GM19395 (cell line): ENCODE measurements around the gene ANKS1B.
"Not testable (repeated sequence)": the region's sequence is repeated elsewhere in the genome, so short reads cannot be mapped to it uniquely, and the experiment has no call there.

Source experiments
- ATAC-seq: cut with Tn5 transposase; IDR thresholded peaks from one replicate; pipeline ENCODE4 v1.9.1; 2021; ENCODE audit warnings: mild to moderate bottlenecking, moderate library complexity; ENCODE audit not compliant: unreplicated experiment

Gene ANKS1B

DNA sequence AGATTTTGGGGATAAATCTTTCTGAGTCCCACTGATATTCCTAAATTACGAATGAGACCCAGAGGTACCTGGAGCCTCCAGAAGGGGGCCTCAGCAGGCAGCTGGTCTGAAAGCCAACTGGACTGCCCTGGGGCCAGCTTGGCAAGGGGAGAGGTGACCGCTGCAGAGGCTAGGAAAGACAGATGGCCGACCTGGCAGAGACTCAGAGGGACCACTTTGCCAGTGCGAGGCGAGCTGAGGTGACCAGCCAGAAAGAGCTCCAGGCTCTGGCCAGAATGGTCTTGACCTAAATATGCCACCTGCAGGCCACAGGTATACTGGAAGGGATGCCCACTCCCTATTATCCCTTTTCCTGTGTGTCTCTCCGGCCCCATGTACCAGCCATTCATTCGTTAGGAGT is 594.0 kb downstream of the ANKS1B start:
- ATAC-seq, result no peak

DNA sequence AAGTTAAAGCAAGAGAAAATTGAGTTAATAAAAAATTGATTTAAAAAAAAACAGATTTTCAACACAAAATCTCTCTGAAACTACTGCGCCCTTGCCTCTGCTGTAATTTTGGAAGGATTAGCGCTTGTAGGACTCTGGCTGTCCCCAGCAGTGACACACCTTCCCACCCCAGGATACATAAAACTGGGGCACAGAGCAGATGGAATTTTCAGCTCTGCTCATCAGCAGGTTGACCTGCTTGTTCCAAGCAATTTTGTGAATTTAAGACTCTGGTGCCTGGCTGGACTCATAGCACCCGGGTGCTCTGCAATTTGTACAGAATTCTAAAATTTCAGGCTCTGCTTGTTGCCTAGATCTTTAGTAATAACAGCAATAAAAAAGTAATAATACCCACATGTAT is 595.0 kb downstream of the ANKS1B start:
- ATAC-seq, result no peak

DNA sequence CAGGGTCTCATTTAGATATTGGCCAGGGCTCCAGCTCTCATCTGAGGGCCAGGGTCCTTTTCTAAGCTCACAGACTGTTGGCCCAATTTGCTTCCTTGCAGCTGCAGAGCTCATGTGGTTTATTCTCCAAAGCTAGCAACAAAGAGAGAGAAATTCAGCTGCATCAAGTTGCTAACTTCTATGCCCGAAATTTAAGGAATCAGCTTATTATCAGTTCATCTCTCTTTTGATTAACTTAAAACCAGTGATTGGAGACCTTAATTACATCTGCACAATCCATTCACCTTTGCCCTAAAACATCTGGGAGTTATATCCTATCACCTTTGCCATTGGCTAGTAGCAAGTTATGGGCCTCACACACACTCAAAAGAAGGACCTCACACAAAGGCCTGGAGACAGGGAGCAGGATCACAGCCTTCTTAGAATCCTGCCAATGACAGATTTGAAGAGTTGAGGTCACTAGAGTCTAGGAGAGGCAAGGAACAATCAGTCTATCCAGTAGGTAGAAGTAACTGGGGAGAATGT is 596.0 kb downstream of the ANKS1B start:
- no peak for ATAC-seq

DNA sequence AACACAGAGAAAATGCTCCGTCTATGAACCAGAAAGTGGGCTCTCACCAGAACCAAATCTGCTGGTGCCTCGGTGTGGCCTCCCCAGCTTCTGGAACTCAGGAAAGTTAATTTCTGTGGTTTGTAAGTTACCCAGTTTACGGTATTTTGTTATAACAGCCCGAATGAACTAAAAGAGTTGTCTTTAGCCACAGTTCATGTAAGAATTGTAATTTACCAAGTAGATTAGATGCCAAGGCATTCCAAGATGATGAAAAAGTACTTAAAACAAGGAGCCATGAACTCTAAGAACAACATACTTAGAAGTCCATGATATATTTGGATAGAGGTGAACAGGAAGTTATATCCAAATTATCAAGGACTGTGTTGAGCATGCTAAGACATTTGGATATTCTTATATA is 597.1 kb downstream of the ANKS1B start:
- ATAC-seq, result no peak

DNA sequence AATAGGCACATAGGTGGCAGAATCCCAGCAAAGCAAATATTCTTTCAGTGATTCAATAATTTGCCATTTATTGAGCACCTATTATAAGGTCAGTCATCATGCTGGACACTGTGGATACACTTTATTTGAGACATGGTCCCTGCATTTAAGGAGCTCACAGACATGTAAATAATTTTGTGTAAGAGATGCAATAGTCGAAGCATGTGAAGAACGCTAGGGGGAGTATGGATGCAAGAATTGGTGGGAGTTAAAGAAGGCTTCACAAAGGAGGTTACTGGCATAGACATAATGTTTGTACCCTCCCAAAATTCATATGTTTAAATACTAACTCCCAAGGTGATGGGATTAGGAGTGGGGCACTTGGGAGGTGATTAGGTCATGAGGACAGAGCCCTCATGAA is 597.8 kb downstream of the ANKS1B start:
- peak; percentile 60 for ATAC-seq

DNA sequence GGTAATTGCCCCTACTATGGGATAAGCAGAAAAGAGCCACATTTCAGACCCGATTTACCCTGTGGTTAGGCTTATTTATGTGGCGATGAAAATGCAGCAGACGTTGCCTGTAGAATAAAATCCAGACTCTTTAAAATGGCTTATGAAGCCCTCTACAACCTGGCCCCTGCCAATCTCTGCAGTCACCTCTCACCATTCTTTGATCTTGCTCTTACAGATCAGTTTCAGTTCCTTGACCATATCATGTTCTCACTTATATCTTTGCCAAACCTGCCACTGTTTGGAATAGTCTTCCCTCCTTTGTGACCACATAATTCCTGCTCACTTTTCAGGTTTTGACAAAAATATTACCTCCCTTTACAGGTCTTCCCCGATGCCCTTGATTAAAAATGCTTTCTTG is 601.5 kb downstream of the ANKS1B start:
- no peak for ATAC-seq

DNA sequence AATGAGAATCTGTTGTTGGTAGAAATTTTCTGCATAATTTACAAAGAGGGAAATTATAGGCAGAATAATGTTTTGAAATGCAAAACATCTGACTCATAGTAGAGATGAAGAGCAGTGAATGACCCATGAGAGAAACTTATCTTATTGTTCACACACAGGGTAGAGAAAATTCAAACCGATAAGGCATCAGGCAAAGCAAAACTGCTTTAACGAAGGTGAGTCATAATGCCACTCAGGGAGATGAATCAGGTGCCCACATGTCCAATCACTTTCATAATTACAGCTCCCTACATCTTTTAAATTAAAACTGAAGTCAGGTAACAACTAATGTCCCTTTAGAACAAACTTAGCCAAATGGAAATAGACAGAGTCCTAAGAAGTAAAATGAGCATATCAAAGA is 602.7 kb downstream of the ANKS1B start:
- peak; percentile 80 for ATAC-seq

DNA sequence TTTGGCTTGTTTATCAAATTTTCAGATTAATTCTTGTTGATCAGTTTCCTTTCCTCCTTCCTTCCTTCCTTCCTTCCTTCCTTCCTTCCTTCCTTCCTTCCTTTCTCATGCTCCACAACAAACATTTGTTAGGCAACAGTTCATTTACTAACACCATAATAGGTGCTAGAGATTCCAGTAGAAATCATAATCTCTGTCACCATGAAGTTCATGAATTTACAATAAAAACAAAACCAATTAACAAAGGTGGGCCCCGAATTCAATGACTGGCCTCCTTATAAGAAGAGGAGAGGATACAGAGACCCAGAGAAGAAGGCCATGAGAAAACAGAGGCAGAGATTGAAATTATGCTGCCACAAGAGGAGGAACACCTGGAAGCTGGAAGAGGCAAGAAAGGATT is 604.0 kb downstream of the ANKS1B start:
- ATAC-seq, result no peak

DNA sequence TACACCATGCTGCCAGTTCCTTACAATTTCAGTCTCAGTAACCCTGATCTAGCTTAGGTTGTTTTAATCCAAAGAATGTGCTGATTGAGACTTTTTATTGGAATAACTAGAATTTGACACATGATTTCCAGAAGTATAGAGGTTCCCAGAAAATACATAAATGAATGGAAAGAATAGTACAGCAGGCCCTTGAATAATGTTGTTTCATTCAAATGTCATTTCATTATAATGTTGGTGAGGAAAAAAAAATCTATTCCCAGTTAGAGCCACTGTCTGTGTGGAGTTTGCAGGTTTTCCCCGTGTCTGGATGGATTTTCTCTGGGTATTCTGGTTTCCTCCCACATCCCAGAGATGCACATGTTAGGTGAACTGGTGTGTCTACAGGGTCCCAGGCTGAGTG is 610.7 kb downstream of the ANKS1B start:
- ATAC-seq, result no peak

DNA sequence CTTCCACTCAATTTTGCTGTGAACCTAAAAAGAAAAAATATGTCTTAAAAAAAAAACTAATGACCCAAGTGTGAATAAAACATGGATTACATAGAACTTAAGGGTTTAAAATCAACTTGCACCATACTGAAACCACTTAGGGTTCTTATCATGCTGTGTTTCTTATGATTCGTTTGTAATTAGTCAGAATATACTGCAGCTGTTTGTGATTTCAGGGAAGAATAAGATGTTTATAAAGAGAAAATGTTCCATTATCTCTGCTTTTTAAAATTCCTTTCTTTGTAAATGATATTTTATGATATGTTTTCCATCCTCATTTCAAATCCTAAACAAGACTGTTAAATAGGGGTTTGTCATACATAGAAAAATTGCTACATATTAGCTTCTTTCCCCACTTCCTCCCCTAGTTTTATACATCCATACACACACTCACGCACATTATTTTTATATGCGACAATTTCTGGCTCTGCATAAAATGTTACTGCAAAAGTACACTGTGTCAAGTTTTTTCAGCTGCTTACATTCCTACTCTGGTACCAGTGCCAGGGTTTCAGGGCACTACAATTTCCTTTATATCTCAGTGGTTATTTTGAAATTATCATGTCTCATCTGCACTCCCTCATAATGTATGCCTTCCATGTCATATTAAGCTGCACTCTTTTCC is 612.3 kb downstream of the ANKS1B start:
- no peak for ATAC-seq

DNA sequence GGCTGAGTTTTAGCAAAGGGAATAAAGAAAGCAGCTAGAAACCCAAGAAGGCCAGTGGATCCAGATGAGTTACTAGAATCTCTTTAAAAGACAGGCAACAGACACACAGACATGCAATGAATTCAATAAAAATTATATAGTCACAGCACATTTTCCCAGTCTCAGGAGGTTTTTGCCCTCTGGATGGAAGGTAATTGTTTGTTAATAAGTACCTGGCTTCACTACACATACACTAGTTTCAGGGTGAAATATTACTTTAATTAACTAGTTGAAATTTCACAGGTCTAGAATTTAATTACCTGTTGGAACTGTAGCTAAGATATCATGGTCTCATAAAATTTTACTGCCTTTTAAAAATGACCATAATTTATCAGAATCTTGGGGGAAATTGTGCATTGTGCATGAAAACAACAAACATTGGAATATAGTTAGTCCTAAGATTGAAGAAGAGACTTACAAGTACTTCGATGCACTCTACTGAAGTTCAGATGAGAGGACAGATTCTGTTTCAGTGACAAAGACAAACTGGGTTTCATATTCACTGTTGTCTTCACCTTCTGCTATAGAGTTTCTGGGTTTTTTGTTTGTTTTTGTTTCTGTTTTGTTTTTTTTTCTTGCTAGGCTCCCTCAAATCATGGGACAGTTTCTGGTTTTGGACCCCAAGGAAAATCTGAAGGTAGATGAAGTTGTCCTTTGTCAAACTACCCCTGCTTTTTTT is 614.2 kb downstream of the ANKS1B start:
- peak; percentile 70 for ATAC-seq

DNA sequence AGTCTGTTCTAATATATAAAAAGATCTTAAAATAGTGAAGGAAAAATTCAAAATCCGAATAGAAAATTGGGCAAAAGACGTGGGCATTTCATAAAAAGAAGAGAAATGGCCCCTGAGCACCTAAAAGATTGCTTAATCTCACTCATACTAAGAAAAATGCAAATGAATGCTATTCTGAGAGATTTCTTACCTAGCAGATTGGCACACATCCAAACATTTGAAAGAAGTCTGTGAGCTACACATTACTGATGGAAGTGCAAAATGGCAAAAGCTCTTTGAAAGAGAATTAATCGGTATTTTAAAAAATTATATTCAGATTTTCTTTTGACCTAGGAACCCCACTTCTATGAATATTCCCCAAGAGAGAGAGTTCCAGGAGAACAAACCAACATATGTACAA is 617.6 kb downstream of the ANKS1B start:
- no peak for ATAC-seq

DNA sequence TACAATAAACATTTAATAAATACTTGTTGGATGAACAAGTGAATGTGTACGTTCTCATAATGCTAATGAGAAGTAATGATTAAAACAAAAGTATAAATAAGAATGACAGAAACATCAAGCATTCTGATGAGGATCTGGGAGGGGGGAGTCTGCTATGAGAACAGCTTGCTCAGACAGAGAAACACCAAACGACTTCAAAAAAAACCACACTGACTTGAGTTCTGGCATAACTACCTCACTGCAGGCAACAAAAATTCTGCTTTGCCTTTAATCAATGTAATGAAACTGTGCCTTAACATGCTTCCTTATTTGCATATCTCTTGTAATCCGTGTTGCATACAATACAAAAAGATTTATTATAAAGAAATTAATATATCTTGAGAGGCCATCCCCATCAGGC is 632.5 kb downstream of the ANKS1B start:
- ATAC-seq, result no peak

DNA sequence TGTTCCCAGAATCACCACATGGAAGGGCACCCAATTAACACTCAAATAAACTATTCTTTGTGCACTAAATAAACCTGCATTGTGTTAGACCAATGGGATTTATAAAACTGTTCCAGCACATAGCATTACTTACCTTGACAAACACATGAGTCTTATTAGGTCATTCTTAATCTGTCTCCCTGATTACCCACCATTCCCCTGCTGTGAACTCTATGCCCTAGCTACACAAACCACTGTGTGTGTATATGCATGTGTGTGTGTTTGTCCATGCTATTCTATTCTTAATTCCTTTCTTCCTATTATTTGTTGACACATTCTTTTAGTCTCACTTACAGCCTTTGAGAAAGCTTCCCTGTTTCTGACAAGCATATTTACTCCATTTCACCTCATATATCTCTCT is 640.8 kb downstream of the ANKS1B start:
- no peak for ATAC-seq

DNA sequence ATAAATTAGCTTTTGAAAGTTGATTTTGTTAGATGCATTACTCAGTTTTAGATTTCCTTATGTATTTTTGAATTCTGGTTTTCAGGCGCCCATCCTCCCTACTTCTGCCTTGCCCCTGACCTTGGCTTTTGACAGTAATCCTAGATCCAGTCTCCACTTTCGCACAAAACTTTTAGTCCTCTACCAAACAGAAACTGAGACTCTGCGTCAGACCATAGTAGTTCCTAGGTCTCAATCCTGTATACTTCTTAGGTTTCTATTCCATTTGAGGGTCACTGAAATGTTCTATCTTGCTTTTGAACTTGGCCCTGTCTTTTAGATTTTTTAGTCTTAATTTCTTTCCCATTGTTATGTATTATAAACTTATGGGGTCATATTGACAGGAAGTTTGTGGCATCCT is 645.1 kb downstream of the ANKS1B start:
- ATAC-seq, result no peak

DNA sequence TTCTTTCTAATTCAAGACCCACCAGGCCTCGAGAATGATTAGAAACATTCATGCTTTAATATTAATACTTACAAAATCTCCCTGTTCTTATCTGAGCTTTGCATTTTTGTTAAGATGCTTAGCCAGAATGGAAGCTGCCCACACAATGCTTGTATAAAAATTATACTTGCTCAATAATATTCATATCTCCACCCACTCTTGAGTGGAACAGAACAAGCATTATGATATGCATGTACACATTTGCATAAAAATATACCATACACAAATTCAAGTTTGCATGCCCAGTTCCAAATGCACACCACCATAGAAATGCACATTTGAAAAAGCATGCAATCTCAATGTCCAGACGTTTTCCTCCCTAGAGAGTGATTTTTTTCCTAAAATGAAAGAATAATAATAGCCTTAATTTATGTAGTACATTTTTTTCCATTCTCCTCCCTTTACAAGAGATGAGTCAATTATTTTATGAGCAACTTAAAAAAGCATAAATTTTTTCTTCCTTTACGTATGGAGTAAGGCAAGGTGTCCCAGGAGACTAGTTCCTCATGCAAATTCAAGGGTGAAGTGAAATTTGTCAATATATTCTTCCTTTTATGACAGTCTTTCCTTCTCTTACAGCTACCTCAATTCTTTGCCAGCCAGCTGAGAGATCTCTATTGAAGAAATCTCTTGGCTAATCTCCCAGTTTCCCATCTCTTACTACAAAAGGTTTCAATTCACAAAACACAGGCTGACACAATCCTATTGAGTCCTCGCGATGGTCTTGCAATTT is 650.3 kb downstream of the ANKS1B start:
- ATAC-seq, result no peak

DNA sequence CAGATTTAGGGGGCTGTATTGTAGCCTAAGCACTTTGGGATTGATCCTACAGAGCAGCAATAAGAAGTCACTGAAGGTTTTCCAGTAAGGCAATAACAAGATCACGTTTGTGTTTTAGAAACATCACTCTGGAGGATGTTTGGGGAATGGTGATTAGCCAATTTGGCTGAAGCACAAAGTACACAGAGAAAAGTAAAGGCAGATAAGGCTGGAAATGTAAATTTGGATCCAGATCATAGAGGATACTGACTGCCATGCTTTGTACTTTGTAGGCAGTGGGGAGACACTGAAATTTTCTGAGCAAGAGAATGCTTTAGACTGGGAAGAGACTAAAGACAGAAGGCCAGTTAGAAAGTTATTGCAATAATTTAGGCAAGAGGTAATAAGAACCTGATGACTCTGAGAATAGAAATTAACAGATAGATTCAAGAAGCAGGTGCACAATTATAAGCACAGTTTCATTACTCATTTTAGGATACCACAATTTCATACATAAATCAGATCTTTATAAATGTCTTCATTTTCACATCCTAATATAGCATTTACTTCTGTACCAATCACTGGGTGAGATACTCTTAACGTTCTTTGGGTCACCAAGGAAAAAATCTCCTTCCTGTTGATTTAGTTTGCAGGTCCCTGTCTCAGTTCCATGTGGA is 651.7 kb downstream of the ANKS1B start:
- ATAC-seq, result no peak

DNA sequence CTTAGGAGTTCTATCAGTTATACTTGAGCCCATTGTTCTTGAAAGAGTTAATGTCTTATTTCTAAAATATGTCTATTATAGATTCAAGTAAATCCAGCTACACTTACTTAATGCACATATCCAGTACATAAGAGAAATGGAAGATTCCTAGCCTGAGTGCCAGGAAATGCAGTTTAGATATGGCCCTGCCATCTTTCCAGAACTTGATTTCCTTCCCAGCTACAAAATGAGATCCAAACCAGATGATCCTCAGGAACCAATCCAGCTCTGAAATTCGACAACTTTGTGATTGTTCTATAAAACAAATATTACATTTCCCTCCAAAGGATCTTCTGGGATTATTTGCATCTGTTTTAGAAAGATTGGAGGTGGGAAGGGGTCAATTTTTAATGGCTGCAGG is 654.5 kb downstream of the ANKS1B start:
- no peak for ATAC-seq

DNA sequence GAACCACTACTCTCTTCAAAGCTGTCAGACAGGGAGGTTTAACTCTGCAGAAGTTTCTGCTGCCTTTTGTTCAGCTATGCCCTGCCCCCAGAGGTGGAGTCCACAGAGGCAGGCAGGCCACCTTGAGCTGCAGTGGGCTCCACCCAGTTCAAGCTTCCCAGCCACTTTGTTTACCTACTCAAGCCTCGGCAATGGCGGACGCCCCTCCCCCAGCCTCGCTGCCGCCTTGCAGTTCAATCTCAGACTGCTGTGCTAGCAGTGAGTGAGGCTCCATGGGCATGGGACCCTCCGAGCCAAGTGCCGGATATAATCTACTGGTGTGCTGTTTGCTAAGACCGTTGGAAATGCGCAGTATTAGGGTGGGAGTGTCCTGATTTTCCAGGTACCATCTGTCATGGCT is 663.5 kb downstream of the ANKS1B start:
- not testable (repeated sequence) for ATAC-seq

DNA sequence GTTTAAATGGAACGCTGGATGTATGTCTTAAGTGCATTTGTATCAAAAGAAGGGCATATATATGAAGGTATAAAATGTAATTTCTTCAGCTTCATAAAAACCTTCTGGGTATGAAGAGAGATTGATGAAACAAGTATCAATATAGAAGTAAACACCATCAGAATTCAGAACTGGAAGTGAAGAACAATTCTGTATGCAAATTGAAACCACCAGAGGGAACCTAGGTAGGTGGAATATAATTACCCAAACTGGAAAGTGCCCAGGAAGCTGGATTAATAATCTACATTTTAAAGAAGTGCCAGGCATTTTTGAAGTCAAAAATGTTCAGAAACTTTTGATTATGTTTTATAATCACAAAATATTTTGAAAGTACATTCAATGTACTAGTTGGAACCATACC is 673.4 kb downstream of the ANKS1B start:
- no peak for ATAC-seq

DNA sequence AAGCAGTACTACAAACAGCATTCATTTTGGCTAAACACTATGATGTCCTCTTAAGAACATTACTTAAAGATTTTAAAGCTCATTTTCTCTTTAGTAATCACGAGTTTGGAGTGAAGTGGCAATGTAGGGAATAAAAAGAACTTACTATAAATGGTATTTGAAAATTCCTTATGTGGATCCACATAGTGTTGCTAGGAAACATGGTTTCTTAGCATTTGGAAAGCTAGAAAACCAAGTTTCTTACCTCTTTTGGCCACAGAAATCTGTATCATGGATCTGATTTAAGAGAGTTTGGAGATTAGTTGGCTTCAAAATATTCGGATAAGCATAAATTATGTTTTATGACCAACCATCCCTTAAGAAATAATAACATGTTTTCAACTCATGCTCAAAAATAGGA is 674.9 kb downstream of the ANKS1B start:
- no peak for ATAC-seq
